WTC11 (cell line): ENCODE results near the gene ATAD3C. TPM values are rescaled to one million over a fixed set of nuclear protein-coding genes. Genes with fewer than 3 reads are reported as not detected.

ENCODE experiments used
- AR ChIP-seq: fragments of 250-450 bp; sonication (Bioruptor Pico); IDR thresholded peaks from 2 replicates; pipeline ENCODE4 v1.9.0; 2021; ENCODE audit warnings: mild to moderate bottlenecking
- ARID4B ChIP-seq: sonication (generic); formaldehyde crosslinking; IDR thresholded peaks from 2 replicates; pipeline ENCODE4 v1.8.0; 2023; ENCODE audit warnings: missing genetic modification reagents, mild to moderate bottlenecking, borderline replicate concordance
- ATF1 ChIP-seq: sonication (generic); formaldehyde crosslinking; IDR thresholded peaks from 2 replicates; pipeline ENCODE4 v1.8.1; 2023; ENCODE audit warnings: mild to moderate bottlenecking, moderate library complexity, missing genetic modification reagents
- ELF4 ChIP-seq: sonication (generic); formaldehyde crosslinking; IDR thresholded peaks from 2 replicates; pipeline ENCODE4 v1.8.1; 2022; ENCODE audit warnings: low read depth, mild to moderate bottlenecking, moderate library complexity, missing genetic modification reagents
- ETV6 ChIP-seq: sonication (generic); formaldehyde crosslinking; IDR thresholded peaks from 2 replicates; pipeline ENCODE4 v1.8.1; 2022; ENCODE audit warnings: mild to moderate bottlenecking, missing genetic modification reagents
- GTF2I ChIP-seq: fragments of 250-450 bp; sonication (Bioruptor Pico); conservative IDR thresholded peaks from 2 replicates; pipeline ENCODE4 v1.4.0; 2021; ENCODE audit warnings: mild to moderate bottlenecking
- IRF2 ChIP-seq: sonication (generic); formaldehyde crosslinking; IDR thresholded peaks from 2 replicates; pipeline ENCODE4 v1.8.0; 2022; ENCODE audit warnings: low read depth, missing genetic modification reagents, borderline replicate concordance
- JAZF1 ChIP-seq: fragments of 250-450 bp; sonication (Bioruptor Pico); IDR thresholded peaks from 2 replicates; pipeline ENCODE4 v1.9.0; 2021; ENCODE audit warnings: moderate library complexity, mild to moderate bottlenecking, inconsistent platforms
- NR3C1 ChIP-seq: sonication (generic); formaldehyde crosslinking; conservative IDR thresholded peaks from 2 replicates; pipeline ENCODE4 v1.8.1; 2023; ENCODE audit warnings: low read depth, mild to moderate bottlenecking, missing genetic modification reagents
- SMAD3 ChIP-seq: sonication (generic); formaldehyde crosslinking; IDR thresholded peaks from 2 replicates; pipeline ENCODE4 v1.8.0; 2022; ENCODE audit warnings: missing genetic modification reagents, mild to moderate bottlenecking, borderline replicate concordance
- SOX15 ChIP-seq: fragments of 250-450 bp; sonication (Bioruptor Pico); IDR thresholded peaks from 2 replicates; pipeline ENCODE4 v1.9.0; 2021; ENCODE audit warnings: mild to moderate bottlenecking
- SP1 ChIP-seq: sonication (generic); formaldehyde crosslinking; conservative IDR thresholded peaks from 2 replicates; pipeline ENCODE4 v1.8.1; 2022; ENCODE audit warnings: missing genetic modification reagents
- TP53 ChIP-seq: sonication (generic); formaldehyde crosslinking; IDR thresholded peaks from 2 replicates; pipeline ENCODE4 v1.8.1; 2023; ENCODE audit warnings: mild to moderate bottlenecking, missing genetic modification reagents
- ZBTB43 ChIP-seq: sonication (generic); formaldehyde crosslinking; IDR thresholded peaks from 2 replicates; pipeline ENCODE4 v1.8.1; 2023; ENCODE audit warnings: mild to moderate bottlenecking, missing genetic modification reagents
- ZNF263 ChIP-seq: sonication (generic); formaldehyde crosslinking; IDR thresholded peaks from 2 replicates; pipeline ENCODE4 v1.8.1; 2022; ENCODE audit warnings: low read depth, mild to moderate bottlenecking, moderate library complexity, missing genetic modification reagents
- total RNA-seq: library from RNA; stranded (reverse); gene quantifications from 3 replicates; pipeline ENCODE4 v1.2.3, GENCODE V29; 2021
- TF ChIP-seq, protein P1 (sequence below): sonication (generic); formaldehyde crosslinking; IDR thresholded peaks from 2 replicates; pipeline ENCODE4 v1.8.0; 2023; ENCODE audit warnings: missing genetic modification reagents

The ATAD3C gene
- total RNA-seq, 1 experiment from 2014 or later, result 0.61 TPM

DNA sequence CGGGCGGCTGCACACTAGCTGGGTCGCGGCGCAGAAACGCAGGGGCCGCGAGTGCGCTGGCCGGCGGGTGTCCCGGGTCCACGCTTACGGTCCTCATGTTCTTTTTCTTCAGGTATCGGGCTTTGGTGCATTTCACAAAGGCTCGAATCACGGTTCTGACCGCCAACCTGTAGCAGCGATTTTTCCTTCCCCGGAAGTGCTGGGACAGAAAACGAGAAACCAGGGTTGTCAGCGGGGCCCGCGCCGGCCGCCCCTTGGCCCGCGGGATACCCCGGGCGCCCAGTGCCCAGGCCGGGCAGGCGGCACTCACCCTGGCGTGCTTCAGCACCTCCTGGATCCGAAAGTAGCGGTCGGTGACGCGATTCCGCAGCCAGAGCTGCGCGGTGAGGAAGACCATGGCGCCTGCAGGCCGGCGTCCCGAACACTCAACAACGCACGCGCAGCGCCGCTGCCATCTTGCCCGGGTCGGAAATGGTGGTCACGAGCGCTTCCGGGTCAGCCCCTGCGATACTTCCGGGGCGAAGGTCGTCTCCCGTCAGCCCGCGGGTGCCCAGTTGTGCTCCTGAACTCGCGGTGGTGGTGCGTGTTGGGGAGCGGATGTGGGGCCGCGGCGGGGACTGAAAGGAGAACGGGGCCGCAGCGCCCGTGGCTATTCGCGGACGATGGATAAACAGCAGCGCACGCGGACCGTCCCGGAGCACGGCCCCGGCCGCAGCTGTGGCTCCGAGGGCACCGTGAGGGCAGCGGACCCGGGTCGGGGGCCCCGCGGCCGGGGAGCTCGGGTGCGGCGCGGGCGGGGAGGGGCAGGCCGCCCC lies 42.5 kb upstream of the ATAD3C start, which contains the start of gene MRPL20 (continued):
- TF ChIP-seq ELF4 (CRISPR knock-in tag), result no peak
- TF ChIP-seq SP1 (CRISPR knock-in tag), result peak; percentile 71; the same call in 1 of the 2 replicates
- TF ChIP-seq SMAD3 (CRISPR knock-in tag), result peak; percentile 89
- no peak for TF ChIP-seq ZNF263 (CRISPR knock-in tag)
- 0 out of 2 replicates have a peak, but pooled peaks have one; percentile 51 for TF ChIP-seq IRF2 (CRISPR knock-in tag)
- peak; percentile 96 for TF ChIP-seq ETV6
- TF ChIP-seq JAZF1 (CRISPR knock-in tag), result no peak
- peak; percentile 92 for TF ChIP-seq ZBTB43 (CRISPR knock-in tag)
- TF ChIP-seq AR, result no peak
- TF ChIP-seq, protein P1, sequence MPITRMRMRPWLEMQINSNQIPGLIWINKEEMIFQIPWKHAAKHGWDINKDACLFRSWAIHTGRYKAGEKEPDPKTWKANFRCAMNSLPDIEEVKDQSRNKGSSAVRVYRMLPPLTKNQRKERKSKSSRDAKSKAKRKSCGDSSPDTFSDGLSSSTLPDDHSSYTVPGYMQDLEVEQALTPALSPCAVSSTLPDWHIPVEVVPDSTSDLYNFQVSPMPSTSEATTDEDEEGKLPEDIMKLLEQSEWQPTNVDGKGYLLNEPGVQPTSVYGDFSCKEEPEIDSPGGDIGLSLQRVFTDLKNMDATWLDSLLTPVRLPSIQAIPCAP (CRISPR knock-in tag), result peak; percentile 91
- TF ChIP-seq GTF2I (CRISPR knock-in tag), result no peak
- TF ChIP-seq ATF1 (CRISPR knock-in tag), result no peak
- TF ChIP-seq SOX15 (CRISPR knock-in tag), result no peak
- no peak for TF ChIP-seq NR3C1
- TF ChIP-seq TP53 (CRISPR knock-in tag), result no peak
- peak; percentile 97 for TF ChIP-seq ARID4B (CRISPR knock-in tag)
